SK-N-MC (cell line): ENCODE results near the gene GPAT3.
"Not testable (repeated sequence)": the region's sequence is repeated elsewhere in the genome, so short reads cannot be mapped to it uniquely, and the experiment has no call there.

ENCODE experiments used
- DNase-seq: peaks from one replicate; pipeline ENCODE4 v3.0.0-alpha.2; 2011; ENCODE audit warnings: low read depth, low spot score
- H3K27ac ChIP-seq: fragments of 200-600 bp; sonication (generic); 2 replicates; pipeline ENCODE4 v1.5.1; 2016; ENCODE audit warnings: mixed run types
- H3K36me3 ChIP-seq: fragments of 200-600 bp; sonication (generic); 2 replicates; pipeline ENCODE4 v1.6.1; 2017; ENCODE audit warnings: antibody characterized with exemption, low read length, mixed read lengths; ENCODE audit not compliant: insufficient read depth
- H3K4me3 ChIP-seq: fragments of 200-600 bp; sonication (generic); 2 replicates; pipeline ENCODE4 v1.5.1; 2016
- H3K9ac ChIP-seq: fragments of 200-600 bp; sonication (generic); 2 replicates; pipeline ENCODE4 v1.8.0; 2017; ENCODE audit warnings: mixed run types, mixed read lengths; ENCODE audit not compliant: insufficient read length
- H3K9me3 ChIP-seq: fragments of 200-600 bp; sonication (generic); 2 replicates; pipeline ENCODE4 v1.6.1; 2017; ENCODE audit warnings: low read depth, mild to moderate bottlenecking, antibody characterized with exemption, low read length, moderate library complexity, mixed read lengths
- EZH2 ChIP-seq: fragments of 200-600 bp; sonication (generic); IDR thresholded peaks from one replicate; pipeline ENCODE4 v1.6.1; 2017; ENCODE audit warnings: antibody characterized with exemption
- FOXP2 ChIP-seq: optimal IDR thresholded peaks from 2 replicates; pipeline ENCODE3; 2011; ENCODE audit warnings: mild to moderate bottlenecking, moderate library complexity; ENCODE audit not compliant: insufficient read depth; ENCODE audit errors: extremely low read length, control extremely low read depth
- POLR2AphosphoS5 ChIP-seq: IDR thresholded peaks from 2 replicates; pipeline ENCODE4 v1.6.1; 2012; ENCODE audit warnings: mild to moderate bottlenecking, low read depth, low read length, borderline replicate concordance

The GPAT3 gene

GRCh38 chr4:83616252-83616651 lies 80.3 kb downstream of the GPAT3 start:
- no peak for DNase-seq
- Histone ChIP-seq H3K9me3 (peaks cover 7% of the 10 kb centered on the region; the same call in 1 of the 2 replicates), H3K4me3 (no peak overlapping the region), H3K36me3 (no peaks in the 10 kb centered on the region), H3K9ac (no peak overlapping the region), H3K27ac (no peak overlapping the region)
- TF ChIP-seq POLR2AphosphoS5 (no peak), FOXP2 (no peak), EZH2 (no peak)

GRCh38 chr4:83617371-83618035 lies 81.6 kb downstream of the GPAT3 start:
- Histone ChIP-seq H3K4me3 (no peak overlapping the region), H3K9ac (no peak overlapping the region), H3K27ac (no peak overlapping the region), H3K9me3 (peaks cover 7% of the 10 kb centered on the region; the same call in 1 of the 2 replicates), H3K36me3 (no peaks in the 10 kb centered on the region)
- no peak for DNase-seq
- TF ChIP-seq FOXP2 (no peak), POLR2AphosphoS5 (no peak), EZH2 (no peak)

- no peak for TF ChIP-seq EZH2
- TF ChIP-seq POLR2AphosphoS5 = no peak
- no peak for TF ChIP-seq FOXP2
- Histone ChIP-seq H3K4me3 (no peak overlapping the region), H3K27ac (no peak overlapping the region), H3K36me3 (no peaks in the 10 kb centered on the region), H3K9ac (no peak overlapping the region), H3K9me3 (peaks cover 7% of the 10 kb centered on the region; the same call in 1 of the 2 replicates)
- no peak for DNase-seq
Observed at GRCh38 chr4:83618431-83618830, 82.5 kb downstream of the GPAT3 start.

GRCh38 chr4:83618991-83619645 lies 83.2 kb downstream of the GPAT3 start:
- no peak overlapping the region for H3K4me3 ChIP-seq
- H3K36me3 ChIP-seq = no peaks in the 10 kb centered on the region
- H3K9ac ChIP-seq = no peak overlapping the region
- no peak for TF ChIP-seq FOXP2
- no peak for TF ChIP-seq POLR2AphosphoS5
- TF ChIP-seq EZH2 = no peak
- DNase-seq = no peak
- peaks cover 6% of the 10 kb centered on the region; the same call in 1 of the 2 replicates for H3K9me3 ChIP-seq
- H3K27ac ChIP-seq = no peak overlapping the region

GRCh38 chr4:83622127-83622526 lies 86.2 kb downstream of the GPAT3 start:
- H3K27ac ChIP-seq, DNase-seq, H3K4me3 ChIP-seq, H3K9ac ChIP-seq, H3K9me3 ChIP-seq, H3K36me3 ChIP-seq: not testable (repeated sequence)

- no peak for DNase-seq
- Histone ChIP-seq H3K36me3 (no peaks in the 10 kb centered on the region), H3K27ac (no peak overlapping the region), H3K9ac (no peak overlapping the region), H3K4me3 (no peak overlapping the region), H3K9me3 (peaks cover 2% of the 10 kb centered on the region; the same call in 1 of the 2 replicates)
- TF ChIP-seq POLR2AphosphoS5 (no peak), EZH2 (no peak), FOXP2 (no peak)
Observed at GRCh38 chr4:83625821-83626220, 89.9 kb downstream of the GPAT3 start.

- Histone ChIP-seq H3K9ac (no peak overlapping the region), H3K27ac (no peak overlapping the region), H3K4me3 (no peak overlapping the region), H3K36me3 (no peaks in the 10 kb centered on the region), H3K9me3 (no peaks in the 10 kb centered on the region; the same call in 1 of the 2 replicates)
- no peak for TF ChIP-seq EZH2
- no peak for TF ChIP-seq FOXP2
- no peak for TF ChIP-seq POLR2AphosphoS5
- no peak for DNase-seq
Observed at GRCh38 chr4:83626245-83626836, 90.4 kb downstream of the GPAT3 start.

- Histone ChIP-seq H3K9me3 (no peaks in the 10 kb centered on the region; the same call in 1 of the 2 replicates), H3K9ac (no peak overlapping the region), H3K27ac (peak overlapping the region; percentile 88), H3K4me3 (peak overlapping the region; percentile 46), H3K36me3 (no peaks in the 10 kb centered on the region)
- peak; percentile 80 for DNase-seq
- TF ChIP-seq POLR2AphosphoS5 (no peak), FOXP2 (no peak), EZH2 (no peak)
Observed at GRCh38 chr4:83629945-83630721, 94.2 kb downstream of the GPAT3 start.

- no peaks in the 10 kb centered on the region for H3K36me3 ChIP-seq
- no peak overlapping the region for H3K4me3 ChIP-seq
- no peak for DNase-seq
- peak overlapping the region; percentile 88 for H3K27ac ChIP-seq
- no peaks in the 10 kb centered on the region; the same call in 1 of the 2 replicates for H3K9me3 ChIP-seq
- TF ChIP-seq POLR2AphosphoS5 = no peak
- TF ChIP-seq EZH2 = no peak
- TF ChIP-seq FOXP2 = no peak
- H3K9ac ChIP-seq = no peak overlapping the region
Observed at GRCh38 chr4:83631066-83631465, 95.2 kb downstream of the GPAT3 start.
